Panc1 (cell line): Measurements from ENCODE around the gene FLYWCH1. TPM values are rescaled to one million over a fixed set of nuclear protein-coding genes. Genes with fewer than 3 reads are reported as not detected.

Experiments used
- ATAC-seq: fragments of 200-7000 bp; cut with Tn5 transposase; 2 replicates; pipeline ENCODE4 v1.9.1; 2020; ENCODE audit warnings: mild to moderate bottlenecking, moderate library complexity
- BruUV-seq: library from RNA; stranded (reverse); fragments of 400-500 nt; replicated peaks from 2 replicates; lab custom pipeline; 2021; lab: Mats Ljungman, UMichigan
- CTCF ChIA-PET: fragments of 300-600 bp; sonication (Branson Sonifier 250); formaldehyde crosslinking; loops from one replicate; lab custom pipeline; 2022; ENCODE audit warnings: antibody characterized with exemption; lab: Charles Lee
- POLR2A ChIA-PET: fragments of 300-600 bp; sonication (Branson Sonifier 250); formaldehyde crosslinking; loops from one replicate; lab custom pipeline; 2022; ENCODE audit warnings: antibody characterized with exemption; lab: Charles Lee
- DNase-seq: peaks from one replicate; pipeline ENCODE4 v3.0.0-alpha.2; 2010; ENCODE audit warnings: low read depth, low spot score
- H3K27ac ChIP-seq: 2 replicates; pipeline ENCODE4 v1.5.1; 2011; ENCODE audit warnings: mild to moderate bottlenecking, low read length, inconsistent platforms
- H3K27me3 ChIP-seq: fragments of 200-500 bp; sonication (Bioruptor generic); 2 replicates; pipeline ENCODE4 v1.6.0; 2014; ENCODE audit warnings: low read length, inconsistent platforms; ENCODE audit not compliant: control insufficient read depth, insufficient read depth
- H3K36me3 ChIP-seq: fragments of 200-500 bp; sonication (Bioruptor generic); 2 replicates; pipeline ENCODE4 v1.5.1; 2014; ENCODE audit warnings: inconsistent platforms, mild to moderate bottlenecking, low read length, moderate library complexity; ENCODE audit not compliant: control insufficient read depth, insufficient read depth
- H3K4me1 ChIP-seq: 2 replicates; pipeline ENCODE4 v1.5.1; 2011; ENCODE audit warnings: inconsistent platforms, mild to moderate bottlenecking, low read length, moderate library complexity; ENCODE audit not compliant: control insufficient read depth, insufficient read depth
- H3K4me3 ChIP-seq, 2 experiments: 2 replicates each; pipeline ENCODE4 v1.5.1; 2011 to 2012; ENCODE audit warnings: low read depth in 2 of 2, low read length in 2 of 2, mild to moderate bottlenecking in 2 of 2, inconsistent platforms in 1 of 2, moderate library complexity in 1 of 2
- H3K9me3 ChIP-seq: fragments of 200-500 bp; sonication (Bioruptor generic); 2 replicates; pipeline ENCODE4 v1.5.1; 2014; ENCODE audit warnings: low read depth, mild to moderate bottlenecking, inconsistent platforms, low read length, moderate library complexity; ENCODE audit not compliant: control insufficient read depth, insufficient read depth
- CTCF ChIP-seq: fragments of 450-650 bp; IDR thresholded peaks from 2 replicates; pipeline ENCODE4 v1.5.1; 2017; ENCODE audit warnings: mild to moderate bottlenecking
- POLR2AphosphoS5 ChIP-seq: IDR thresholded peaks from 2 replicates; pipeline ENCODE4 v1.6.1; 2012; ENCODE audit warnings: mild to moderate bottlenecking, low read depth, low read length, moderate library complexity
- REST ChIP-seq, 2 experiments: IDR thresholded peaks; 2 replicates each; pipeline ENCODE4 v1.6.1; 2011 to 2012; ENCODE audit warnings: low read depth in 2 of 2, control low read depth in 1 of 2, low read length in 1 of 2, mild to moderate bottlenecking in 1 of 2, moderate library complexity in 1 of 2; ENCODE audit not compliant: insufficient read depth in 1 of 2
- SIN3A ChIP-seq: IDR thresholded peaks from 2 replicates; pipeline ENCODE4 v1.6.1; 2012; ENCODE audit warnings: low read depth, mild to moderate bottlenecking, low read length, moderate library complexity, borderline replicate concordance; ENCODE audit not compliant: insufficient read depth
- TCF7L2 ChIP-seq: IDR thresholded peaks from 2 replicates; pipeline ENCODE4 v1.6.1; 2011; ENCODE audit warnings: mild to moderate bottlenecking, low read depth, low read length, inconsistent platforms
- in situ Hi-C: cut with HindIII; loops from 2 replicates; pipeline ENCODE4 v1.10.0; 2016; ENCODE audit warnings: low sequenced_read_pairs, low pct_unique_long_range_greater_than_20kb
- intact Hi-C: fragments of 100-400 bp; cut with micrococcal nuclease; formaldehyde crosslinking; loops from one replicate; pipeline ENCODE4 v1.10.0; 2022; ENCODE audit not compliant: unreplicated experiment
- total RNA-seq: library from RNA; stranded (reverse); gene quantifications from one replicate; pipeline ENCODE4 v1.2.1, GENCODE V29; 2021; ENCODE audit not compliant: unreplicated experiment

The FLYWCH1 gene
- total RNA-seq, 1 experiment from 2014 or later: 67.9 TPM

GRCh38 chr16:2966043-2966807 lies 54.5 kb downstream of the FLYWCH1 start:
- TF ChIP-seq REST (IDR thresholded peaks at IDR 0.05; ENCODE audit: insufficient read depth in 1 of 2, low read depth in 2 of 2, low read length in 1 of 2) (0 out of 4 replicates have a peak, but pooled peaks of 1 of the 2 experiments have one; percentile 34), SIN3A (no peak), TCF7L2 (no peak)

GRCh38 chr16:2966808-2967191 lies 55.1 kb downstream of the FLYWCH1 start:
- peaks cover 35% of the 10 kb centered on the region for H3K4me1 ChIP-seq
- H3K9me3 ChIP-seq: no peaks in the 10 kb centered on the region
- H3K4me3 ChIP-seq: no peak overlapping the region
- DNase-seq (no peak), ATAC-seq (no peak)
- ChIA-PET POLR2A (no interaction called here), CTCF (no interaction called here)
- no peak overlapping the region for H3K27ac ChIP-seq
- TF ChIP-seq TCF7L2: no peak
- no peak for TF ChIP-seq SIN3A
- no peak for TF ChIP-seq POLR2AphosphoS5
- TF ChIP-seq REST (IDR thresholded peaks at IDR 0.05; ENCODE audit: insufficient read depth in 1 of 2, low read depth in 2 of 2, low read length in 1 of 2): no peak
- TF ChIP-seq CTCF: no peak
- intact Hi-C loops (no loop called here), in situ Hi-C loops (no loop called here)
- H3K27me3 ChIP-seq: no peaks in the 10 kb centered on the region
- no peaks in the 10 kb centered on the region; the same call in 1 of the 2 replicates for H3K36me3 ChIP-seq
- BruUV-seq: no TSS peak

More at GRCh38 chr16:2966043-2966807, 54.5 kb downstream of the FLYWCH1 start:
- Histone ChIP-seq H3K4me3 (no peak overlapping the region), H3K9me3 (no peaks in the 10 kb centered on the region), H3K4me1 (peaks cover 33% of the 10 kb centered on the region), H3K36me3 (no peaks in the 10 kb centered on the region; the same call in 1 of the 2 replicates), H3K27me3 (no peaks in the 10 kb centered on the region), H3K27ac (no peak overlapping the region)
- in situ Hi-C loops: no loop called here
- DNase-seq: no peak
- intact Hi-C loops: no loop called here
- POLR2A ChIA-PET: no interaction called here
- no TSS peak for BruUV-seq
- CTCF ChIA-PET: no interaction called here
- ATAC-seq: no peak
